CD4-positive, alpha-beta memory T cell (primary cell): ENCODE results near the gene CBFA2T3. TPM values are rescaled to one million over a fixed set of nuclear protein-coding genes. Genes with fewer than 3 reads are reported as not detected.
A peak's percentile ranks its signal among the peaks of the same experiment; 100 is the strongest.

Experiments used
- CTCF ChIA-PET: fragments of 350-600 bp; sonication (Branson Sonifier 250); formaldehyde crosslinking; loops from one replicate; lab custom pipeline; 2021; ENCODE audit warnings: inconsistent platforms; ENCODE audit not compliant: partially characterized antibody; lab: Charles Lee
- POLR2A ChIA-PET: fragments of 350-600 bp; sonication (Branson Sonifier 250); formaldehyde crosslinking; loops from one replicate; lab custom pipeline; 2021; ENCODE audit not compliant: partially characterized antibody; lab: Charles Lee
- DNase-seq, 5 donors: peaks; one replicate each; pipeline versions ENCODE4 v3.0.0 to v3.0.0-alpha.2; 2020 to 2022; ENCODE audit warnings: mixed read lengths in 1 of 5
- H3K27ac ChIP-seq: one replicate; pipeline ENCODE4 v1.7.0; 2013; ENCODE audit warnings: low read depth, low read length
- H3K27me3 ChIP-seq: 2 replicates; pipeline ENCODE4 v1.7.0; 2013; ENCODE audit warnings: mild to moderate bottlenecking, low read length, moderate library complexity; ENCODE audit not compliant: insufficient read depth
- H3K36me3 ChIP-seq: 2 replicates; pipeline ENCODE4 v1.7.0; 2013; ENCODE audit warnings: mild to moderate bottlenecking, low read length, moderate library complexity; ENCODE audit not compliant: insufficient read depth
- H3K4me1 ChIP-seq: 2 replicates; pipeline ENCODE4 v1.7.0; 2013; ENCODE audit warnings: mild to moderate bottlenecking, low read length, moderate library complexity; ENCODE audit not compliant: insufficient read depth
- H3K4me3 ChIP-seq, 2 donors: one replicate each; pipeline ENCODE4 v1.7.0; 2013; ENCODE audit warnings: low read length in 2 of 2, mild to moderate bottlenecking in 1 of 2
- H3K9me3 ChIP-seq, 2 donors: one replicate each; pipeline ENCODE4 v1.7.0; 2013; ENCODE audit warnings: low read length in 2 of 2, control low read depth in 1 of 2; ENCODE audit not compliant: control insufficient read depth in 1 of 2
- H3K27ac Mint-ChIP-seq, 7 donors: one replicate each; pipeline ENCODE4 v1.8.0; 2020 to 2021; ENCODE audit warnings: mixed read lengths in 7 of 7, mild to moderate bottlenecking in 6 of 7, inconsistent platforms in 3 of 7, moderate library complexity in 3 of 7
- H3K27me3 Mint-ChIP-seq, 2 donors: one replicate each; pipeline ENCODE4 v1.8.0; 2020 to 2021; ENCODE audit warnings: mixed read lengths in 2 of 2
- H3K36me3 Mint-ChIP-seq, 2 donors: one replicate each; pipeline ENCODE4 v1.8.0; 2020 to 2021; ENCODE audit warnings: mixed read lengths in 2 of 2, inconsistent platforms in 1 of 2, mild to moderate bottlenecking in 1 of 2
- H3K4me1 Mint-ChIP-seq, 4 donors: one replicate each; pipeline ENCODE4 v1.8.0; 2020 to 2021; ENCODE audit warnings: mixed read lengths in 4 of 4, mild to moderate bottlenecking in 1 of 4
- H3K4me3 Mint-ChIP-seq, 8 donors: one replicate each; pipeline ENCODE4 v1.8.0; 2020 to 2021; ENCODE audit warnings: mixed read lengths in 8 of 8, mild to moderate bottlenecking in 7 of 8, moderate library complexity in 6 of 8, inconsistent platforms in 3 of 8
- H3K9me3 Mint-ChIP-seq, 8 donors: one replicate each; pipeline ENCODE4 v1.8.0; 2020 to 2021; ENCODE audit warnings: mixed read lengths in 8 of 8, mild to moderate bottlenecking in 5 of 8, inconsistent platforms in 3 of 8, moderate library complexity in 1 of 8
- intact Hi-C: fragments of 100-400 bp; cut with micrococcal nuclease; formaldehyde crosslinking; loops from one replicate; pipeline ENCODE4 v1.15.1; 2023
- polyA plus RNA-seq, 2 donors: library from polyadenylated mRNA; unstranded; fragments of 300-500 nt; fragmentation: Illumina TruSeq; gene quantifications; one replicate each; pipeline ENCODE4 v1.2.3, GENCODE V29; 2021
- total RNA-seq, 2 experiments: library from RNA; stranded (reverse); gene quantifications; one replicate each; pipeline ENCODE4 v1.2.3, GENCODE V29; 2021

The CBFA2T3 gene
- total and polyA plus RNA-seq, 4 experiments from 2014 or later, result 0.11 to 0.14 TPM; not detected in 2

- H3K27ac ChIP-seq, result no peak overlapping the region
- H3K4me1 Mint-ChIP-seq, result no peaks in the 10 kb centered on the region
- H3K27me3 Mint-ChIP-seq, result no peaks in the 10 kb centered on the region
- H3K4me1 ChIP-seq, result no peaks in the 10 kb centered on the region
- no peak for DNase-seq
- no peaks in the 10 kb centered on the region for H3K9me3 ChIP-seq
- no peak overlapping the region for H3K4me3 ChIP-seq
- no peak overlapping the region for H3K4me3 Mint-ChIP-seq
- no peaks in the 10 kb centered on the region for H3K9me3 Mint-ChIP-seq
- intact Hi-C loops, result no loop called here
- peaks cover 0 to 8% of the 10 kb centered on the region in 2 donors for H3K36me3 Mint-ChIP-seq
- CTCF ChIA-PET, result no interaction called here
- H3K27ac Mint-ChIP-seq, result no peak overlapping the region
- no peaks in the 10 kb centered on the region for H3K36me3 ChIP-seq
- no peaks in the 10 kb centered on the region for H3K27me3 ChIP-seq
- POLR2A ChIA-PET, result no interaction called here
These were observed 145.2 kb downstream of the CBFA2T3 start for GRCh38 chr16:88831838-88832237.

GRCh38 chr16:88830783-88831182, 146.2 kb downstream of the CBFA2T3 start:
- CTCF ChIA-PET, result no interaction called here

GRCh38 chr16:88830258-88830657, 146.7 kb downstream of the CBFA2T3 start:
- ChIA-PET POLR2A (no interaction called here), CTCF (no interaction called here)
- H3K27ac ChIP-seq, result no peak overlapping the region
- intact Hi-C loops, result no loop called here
- H3K27me3 ChIP-seq, result no peaks in the 10 kb centered on the region
- Mint-ChIP-seq H3K4me3 (no peak overlapping the region), H3K9me3 (no peaks in the 10 kb centered on the region), H3K27me3 (no peaks in the 10 kb centered on the region), H3K4me1 (no peaks in the 10 kb centered on the region), H3K27ac (no peak overlapping the region), H3K36me3 (peaks cover 0 to 10% of the 10 kb centered on the region in 2 donors)
- no peak for DNase-seq
- H3K4me3 ChIP-seq, result no peak overlapping the region
- no peaks in the 10 kb centered on the region for H3K9me3 ChIP-seq
- H3K36me3 ChIP-seq, result no peaks in the 10 kb centered on the region
- no peaks in the 10 kb centered on the region for H3K4me1 ChIP-seq

More at GRCh38 chr16:88830783-88831182, 146.2 kb downstream of the CBFA2T3 start:
- H3K9me3 Mint-ChIP-seq, result no peaks in the 10 kb centered on the region
- no peaks in the 10 kb centered on the region for H3K36me3 ChIP-seq
- H3K4me1 Mint-ChIP-seq, result no peaks in the 10 kb centered on the region
- H3K9me3 ChIP-seq, result no peaks in the 10 kb centered on the region
- H3K36me3 Mint-ChIP-seq, result peaks cover 0 to 9% of the 10 kb centered on the region in 2 donors
- no peak overlapping the region for H3K4me3 ChIP-seq
- intact Hi-C loops, result no loop called here
- DNase-seq, result no peak
- POLR2A ChIA-PET, result no interaction called here
- no peaks in the 10 kb centered on the region for H3K27me3 ChIP-seq
- H3K27me3 Mint-ChIP-seq, result no peaks in the 10 kb centered on the region
- H3K4me1 ChIP-seq, result no peaks in the 10 kb centered on the region
- H3K27ac ChIP-seq, result no peak overlapping the region
- no peak overlapping the region for H3K27ac Mint-ChIP-seq
- H3K4me3 Mint-ChIP-seq, result no peak overlapping the region

GRCh38 chr16:88828711-88829110, 148.3 kb downstream of the CBFA2T3 start:
- no peak overlapping the region for H3K27ac ChIP-seq
- H3K4me1 ChIP-seq, result no peaks in the 10 kb centered on the region
- POLR2A ChIA-PET, result interaction anchor here (0.7 kb wide), 1 partner anchor 1060 kb away, joined by 3 read pairs; no protein-coding TSS in a partner anchor
- Mint-ChIP-seq H3K27me3 (no peaks in the 10 kb centered on the region), H3K4me1 (no peaks in the 10 kb centered on the region), H3K36me3 (peaks cover 0 to 5% of the 10 kb centered on the region in 2 donors), H3K9me3 (no peaks in the 10 kb centered on the region), H3K4me3 (no peak overlapping the region), H3K27ac (peak overlapping the region in 1 of 7 donors; percentile 46)
- H3K4me3 ChIP-seq, result no peak overlapping the region
- intact Hi-C loops, result no loop called here
- CTCF ChIA-PET, result no interaction called here
- no peak for DNase-seq
- H3K36me3 ChIP-seq, result no peaks in the 10 kb centered on the region
- H3K9me3 ChIP-seq, result no peaks in the 10 kb centered on the region
- H3K27me3 ChIP-seq, result no peaks in the 10 kb centered on the region

GRCh38 chr16:88827727-88828126, 149.3 kb downstream of the CBFA2T3 start:
- H3K9me3 Mint-ChIP-seq, result no peaks in the 10 kb centered on the region
- H3K4me1 Mint-ChIP-seq, result no peaks in the 10 kb centered on the region
- no peaks in the 10 kb centered on the region for H3K27me3 Mint-ChIP-seq
- Histone ChIP-seq H3K9me3 (no peaks in the 10 kb centered on the region), H3K27ac (no peak overlapping the region), H3K4me3 (no peak overlapping the region), H3K27me3 (no peaks in the 10 kb centered on the region), H3K36me3 (no peaks in the 10 kb centered on the region), H3K4me1 (no peaks in the 10 kb centered on the region)
- ChIA-PET POLR2A (no interaction called here), CTCF (no interaction called here)
- H3K27ac Mint-ChIP-seq, result no peak overlapping the region
- H3K4me3 Mint-ChIP-seq, result no peak overlapping the region
- intact Hi-C loops, result no loop called here
- H3K36me3 Mint-ChIP-seq, result peaks cover 0 to 8% of the 10 kb centered on the region in 2 donors
- DNase-seq, result no peak

GRCh38 chr16:88826070-88826840, 150.8 kb downstream of the CBFA2T3 start:
- Mint-ChIP-seq H3K4me3 (peak overlapping the region in 1 of 8 donors; percentile 42), H3K27ac (no peak overlapping the region)

GRCh38 chr16:88825146-88825545, 151.9 kb downstream of the CBFA2T3 start:
- Mint-ChIP-seq H3K27me3 (no peaks in the 10 kb centered on the region), H3K36me3 (peaks cover 0 to 9% of the 10 kb centered on the region in 2 donors), H3K4me3 (no peak overlapping the region), H3K4me1 (no peaks in the 10 kb centered on the region), H3K9me3 (no peaks in the 10 kb centered on the region), H3K27ac (no peak overlapping the region)
- Histone ChIP-seq H3K9me3 (no peaks in the 10 kb centered on the region), H3K27ac (no peak overlapping the region), H3K4me1 (no peaks in the 10 kb centered on the region), H3K27me3 (no peaks in the 10 kb centered on the region), H3K4me3 (no peak overlapping the region), H3K36me3 (no peaks in the 10 kb centered on the region)
- ChIA-PET POLR2A (no interaction called here), CTCF (no interaction called here)
- DNase-seq, result no peak
- intact Hi-C loops, result no loop called here

More at GRCh38 chr16:88826070-88826840, 150.8 kb downstream of the CBFA2T3 start:
- no peak overlapping the region for H3K4me3 ChIP-seq
- H3K9me3 ChIP-seq, result no peaks in the 10 kb centered on the region
- Mint-ChIP-seq H3K36me3 (peaks cover 0 to 9% of the 10 kb centered on the region in 2 donors), H3K9me3 (no peaks in the 10 kb centered on the region), H3K4me1 (no peaks in the 10 kb centered on the region), H3K27me3 (no peaks in the 10 kb centered on the region)
- no peak overlapping the region for H3K27ac ChIP-seq
- H3K36me3 ChIP-seq, result no peaks in the 10 kb centered on the region
- ChIA-PET CTCF (no interaction called here), POLR2A (no interaction called here)
- H3K4me1 ChIP-seq, result no peaks in the 10 kb centered on the region
- no peaks in the 10 kb centered on the region for H3K27me3 ChIP-seq
- DNase-seq, result no peak
- intact Hi-C loops, result no loop called here
